CD4-positive, alpha-beta T cell treated with Interleukin-21 for 1 hour (primary cell): ENCODE measurements around the gene MRPL4.

Experiments
- DNase-seq: peaks from one replicate; pipeline ENCODE4 v3.0.0-alpha.2; 2020

MRPL4 gene

GRCh38 chr19:10290357-10290875 is 38.4 kb downstream of the MRPL4 start:
- no peak for DNase-seq

GRCh38 chr19:10290876-10291553 is 39.0 kb downstream of the MRPL4 start:
- DNase-seq, result peak; percentile 71

- DNase-seq, result no peak
Measured at GRCh38 chr19:10291554-10292205, 39.7 kb downstream of the MRPL4 start.

GRCh38 chr19:10292206-10292788 is 40.3 kb downstream of the MRPL4 start:
- peak; percentile 75 for DNase-seq

GRCh38 chr19:10292789-10293636 is 41.0 kb downstream of the MRPL4 start:
- no peak for DNase-seq

- no peak for DNase-seq
Measured at GRCh38 chr19:10293637-10294367, 41.8 kb downstream of the MRPL4 start.

- DNase-seq, result no peak
Measured at GRCh38 chr19:10294368-10294697, 42.3 kb downstream of the MRPL4 start.

- peak; percentile 84 for DNase-seq
Measured at GRCh38 chr19:10295305-10295846, 43.4 kb downstream of the MRPL4 start.

- DNase-seq, result no peak
Measured at GRCh38 chr19:10295847-10296591, 44.0 kb downstream of the MRPL4 start.

- DNase-seq, result no peak
Measured at GRCh38 chr19:10299545-10300458, 47.8 kb downstream of the MRPL4 start.

GRCh38 chr19:10305139-10305806 is 53.3 kb downstream of the MRPL4 start:
- no peak for DNase-seq

- DNase-seq, result no peak
Measured at GRCh38 chr19:10306327-10306726, 54.3 kb downstream of the MRPL4 start.

GRCh38 chr19:10309423-10309822 is 57.4 kb downstream of the MRPL4 start, which contains the start of gene ZGLP1:
Gene ZGLP1 (minus strand): TSS chr19:10309815.
- no peak for DNase-seq
